ENCODE results near the gene FOXP1.

DNA sequence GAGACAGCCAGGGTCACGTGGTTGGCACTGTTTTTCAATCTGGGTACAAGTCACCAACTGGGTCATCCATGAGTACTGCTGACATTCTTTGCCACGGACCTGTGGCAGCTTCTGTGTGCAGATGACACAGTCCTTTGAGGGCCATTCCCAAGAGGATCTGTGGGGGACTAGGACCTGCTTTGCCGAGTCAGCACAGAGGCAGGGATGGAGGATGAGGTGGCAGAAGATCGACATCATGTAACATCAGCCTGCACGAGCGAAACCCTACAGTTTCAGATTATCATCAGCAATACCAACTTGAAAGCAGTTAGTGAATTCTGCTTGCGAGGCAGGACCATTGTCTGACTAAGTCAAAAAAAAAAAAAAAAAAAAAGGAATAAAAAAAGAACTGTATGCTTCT lies 227.7 kb downstream of the FOXP1 start:
- TF ChIP-seq CTCF (IDR thresholded peaks at IDR 0.05) = no peak
- no peak for TF ChIP-seq POLR2A (IDR thresholded peaks at IDR 0.05)
